ENCODE results near the gene RPL10. TPM values are rescaled to one million over a fixed set of nuclear protein-coding genes. Genes with fewer than 3 reads are reported as not detected.

The RPL10 gene
- total RNA-seq, 1 donor from 2014 or later = 1,937 TPM

DNA sequence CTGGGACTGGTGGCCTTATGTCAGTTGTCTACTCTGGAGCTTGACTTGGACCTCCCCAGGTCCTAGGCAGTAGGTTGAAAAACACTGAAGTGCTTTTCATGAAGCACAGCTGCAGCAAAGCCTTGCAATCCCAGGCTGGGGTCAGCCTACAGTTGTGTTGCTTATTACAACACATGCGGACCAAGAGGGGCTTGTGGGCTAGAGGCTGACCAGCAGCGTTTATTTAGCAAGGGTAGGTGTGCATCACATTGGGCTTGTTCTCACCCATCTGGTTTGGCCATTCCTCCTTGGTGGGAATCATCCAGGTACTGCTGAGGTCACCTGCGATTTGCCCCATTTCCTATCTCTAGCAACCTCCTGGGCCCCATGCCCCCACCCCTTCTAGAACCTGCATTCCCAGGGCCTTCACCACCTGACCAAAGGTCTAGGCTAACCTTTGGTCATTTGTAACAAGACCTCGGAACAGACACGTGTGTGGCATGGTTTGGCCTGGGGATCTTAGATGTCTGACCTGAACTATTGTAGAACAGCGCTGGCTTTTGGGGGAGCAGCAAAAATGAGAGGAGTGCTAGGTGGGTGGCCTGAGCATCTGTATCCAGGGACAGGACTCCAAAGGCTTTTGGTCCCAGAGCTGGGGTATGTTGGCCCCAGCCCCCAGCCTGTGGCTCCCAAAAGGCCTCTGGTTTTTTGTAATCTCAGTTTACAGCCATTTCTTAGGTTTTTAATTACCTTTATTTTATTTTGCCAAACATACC lies 3.0 kb downstream of the RPL10 start:
- no peak for DNase-seq (ENCODE audit: low spot score)

GRCh38 chrX:154401918-154402621 lies 3.9 kb downstream of the RPL10 start:
- no peak for DNase-seq (ENCODE audit: low spot score)

- no peak for DNase-seq (ENCODE audit: low spot score)
Measured at GRCh38 chrX:154402622-154403127, 4.5 kb downstream of the RPL10 start.

DNA sequence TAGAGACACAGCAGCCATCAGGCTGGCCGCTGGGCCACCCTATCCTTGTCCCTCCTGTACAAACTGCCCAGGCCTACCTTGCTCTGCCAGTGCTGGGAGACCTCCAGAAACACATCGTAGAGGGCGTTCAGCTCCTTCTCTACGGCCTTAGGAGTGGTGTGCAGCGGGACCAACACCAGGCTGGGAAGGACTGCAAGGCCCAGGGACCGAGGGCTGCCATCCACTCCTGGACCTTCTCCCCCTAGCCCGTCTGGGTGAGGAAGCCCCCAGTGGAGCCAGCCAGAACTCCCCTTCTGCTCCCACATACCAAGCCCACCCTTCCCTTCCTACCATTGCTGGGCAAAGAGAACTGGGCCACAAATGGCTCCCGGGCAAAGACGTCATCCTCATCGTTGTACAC lies 5.0 kb downstream of the RPL10 start:
- DNase-seq (ENCODE audit: low spot score) = no peak

DNA sequence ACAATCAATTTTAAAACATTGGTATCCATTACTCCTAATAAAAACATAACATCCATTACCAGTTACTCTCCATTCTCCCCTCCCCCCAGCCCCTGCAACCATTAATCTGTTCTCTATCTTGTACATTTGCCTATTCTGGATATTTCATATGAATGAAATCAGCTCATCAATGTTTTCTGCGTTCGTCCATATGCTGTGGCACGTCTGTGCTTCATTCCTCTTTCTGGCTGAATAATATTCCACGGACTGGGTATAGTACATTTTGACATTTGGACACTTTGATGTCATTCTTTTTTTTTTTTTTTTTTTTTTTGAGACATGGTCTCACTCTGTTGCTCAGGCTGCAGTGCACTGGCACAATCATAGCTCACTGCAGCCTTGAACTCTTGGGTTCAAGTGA lies 5.7 kb downstream of the RPL10 start:
- no peak for DNase-seq (ENCODE audit: low spot score)

DNA sequence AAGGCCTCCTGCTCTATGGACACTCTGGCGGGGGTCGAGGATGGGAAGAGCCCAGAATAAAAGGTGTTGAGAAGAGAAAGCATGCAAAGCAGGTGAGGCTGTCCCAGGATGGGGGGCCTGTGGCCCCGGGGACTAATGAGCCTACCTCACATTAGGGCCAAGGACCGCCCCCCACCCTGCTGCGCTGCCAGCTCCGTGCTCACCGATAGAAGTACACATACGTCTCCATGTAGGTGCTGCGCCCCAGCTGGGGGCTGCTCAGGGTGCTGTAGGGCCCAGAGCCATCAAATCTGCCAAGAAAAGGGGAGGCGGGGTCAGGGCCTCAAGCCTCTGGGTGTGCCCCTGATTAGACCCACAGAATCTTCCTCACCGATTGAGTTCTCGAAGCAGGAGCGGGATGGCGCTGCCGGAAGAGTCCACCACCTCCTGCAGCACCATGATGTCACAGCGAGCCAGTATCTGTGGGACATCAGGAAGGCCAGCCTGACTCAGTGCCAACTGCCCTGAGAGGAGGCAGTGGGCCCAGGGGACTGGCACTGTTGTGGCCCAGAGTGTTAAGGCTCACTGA lies 6.5 kb downstream of the RPL10 start:
- DNase-seq (ENCODE audit: low spot score) = no peak

- DNase-seq (ENCODE audit: low spot score) = no peak
Measured at GRCh38 chrX:154408659-154409221, 10.6 kb downstream of the RPL10 start.

DNA sequence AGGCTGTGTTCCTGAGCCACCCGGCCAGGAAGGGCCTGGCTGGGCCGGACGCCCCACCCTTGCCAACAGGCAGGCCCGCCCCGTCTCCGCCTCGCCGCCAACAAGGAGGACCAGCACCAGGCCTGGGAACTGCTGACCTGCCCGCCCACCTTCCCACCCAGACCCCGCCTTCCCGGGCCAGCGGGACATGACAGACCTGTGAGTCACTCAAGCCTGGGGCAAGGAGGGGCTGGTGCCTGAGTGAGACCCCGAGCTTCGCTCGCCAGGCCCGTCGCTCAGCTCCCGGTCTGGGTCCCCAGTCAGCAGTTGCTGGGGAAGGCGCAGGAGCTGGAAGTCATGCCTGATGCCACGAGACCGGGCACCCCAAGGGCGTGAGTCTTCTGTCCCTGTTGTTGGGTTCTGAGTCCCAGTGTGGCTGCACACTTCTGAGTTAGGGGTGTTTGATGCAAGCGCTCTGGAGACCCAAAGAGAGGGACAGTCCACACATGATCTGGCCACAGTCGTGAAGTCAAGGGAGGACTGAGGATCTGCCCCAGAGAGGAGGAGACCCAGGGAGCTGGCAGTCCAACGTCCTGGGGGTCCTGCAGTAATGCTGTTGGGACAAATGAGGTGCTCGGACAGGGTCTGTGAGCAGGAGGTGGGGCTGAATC lies 11.2 kb downstream of the RPL10 start, which contains the start of gene DNASE1L1:
DNASE1L1 (minus strand) TSS at position 33 of the 650 bp plus-strand sequence. CDS start 3,686 bp downstream, outside the sequence.
- DNase-seq (ENCODE audit: low spot score) = peak; percentile 83

DNA sequence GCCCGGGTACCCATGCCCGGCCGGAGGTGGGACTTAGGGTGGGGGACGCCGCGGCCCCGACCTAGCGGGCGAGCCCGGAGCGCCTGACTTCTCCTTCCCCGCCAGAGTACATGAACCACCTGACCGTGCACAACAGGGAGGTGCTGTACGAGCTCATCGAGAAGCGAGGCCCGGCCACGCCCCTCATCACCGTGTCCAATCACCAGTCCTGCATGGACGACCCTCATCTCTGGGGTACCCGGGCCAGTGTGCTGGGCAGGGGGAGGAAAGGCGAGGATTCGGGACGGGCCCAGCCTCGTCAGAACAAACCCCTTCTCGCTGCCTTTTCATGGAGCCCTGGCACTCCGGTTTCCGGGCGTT lies 13.8 kb downstream of the RPL10 start:
- peak; percentile 57 for DNase-seq (ENCODE audit: low spot score)

- no peak for DNase-seq (ENCODE audit: low spot score)
Measured at GRCh38 chrX:154412468-154412867, 14.3 kb downstream of the RPL10 start.

DNA sequence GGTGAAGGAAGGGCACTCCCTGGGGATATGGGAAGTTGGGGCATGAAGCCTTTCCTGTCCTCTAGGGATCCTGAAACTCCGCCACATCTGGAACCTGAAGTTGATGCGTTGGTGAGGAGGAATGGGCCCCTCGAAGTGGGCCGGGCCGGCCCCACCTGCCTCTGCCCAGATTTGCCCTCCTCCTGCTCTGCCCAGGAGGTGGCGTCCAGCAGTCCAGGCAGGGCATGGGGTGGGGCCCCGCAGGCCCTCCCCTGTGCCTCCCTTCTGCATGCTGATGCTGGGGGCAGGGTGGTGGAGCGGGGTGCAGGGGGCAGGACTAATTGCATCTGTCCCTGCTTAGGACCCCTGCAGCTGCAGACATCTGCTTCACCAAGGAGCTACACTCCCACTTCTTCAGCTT lies 15.0 kb downstream of the RPL10 start:
- DNase-seq (ENCODE audit: low spot score) = no peak

- DNase-seq (ENCODE audit: low spot score) = no peak
Measured at GRCh38 chrX:154417157-154417556, 19.0 kb downstream of the RPL10 start.

GRCh38 chrX:154419189-154419588 lies 21.0 kb downstream of the RPL10 start:
- no peak for DNase-seq (ENCODE audit: low spot score)

GRCh38 chrX:154419688-154420401 lies 21.7 kb downstream of the RPL10 start:
- DNase-seq (ENCODE audit: low spot score) = no peak

- no peak for DNase-seq (ENCODE audit: low spot score)
Measured at GRCh38 chrX:154420402-154420756, 22.2 kb downstream of the RPL10 start.

DNA sequence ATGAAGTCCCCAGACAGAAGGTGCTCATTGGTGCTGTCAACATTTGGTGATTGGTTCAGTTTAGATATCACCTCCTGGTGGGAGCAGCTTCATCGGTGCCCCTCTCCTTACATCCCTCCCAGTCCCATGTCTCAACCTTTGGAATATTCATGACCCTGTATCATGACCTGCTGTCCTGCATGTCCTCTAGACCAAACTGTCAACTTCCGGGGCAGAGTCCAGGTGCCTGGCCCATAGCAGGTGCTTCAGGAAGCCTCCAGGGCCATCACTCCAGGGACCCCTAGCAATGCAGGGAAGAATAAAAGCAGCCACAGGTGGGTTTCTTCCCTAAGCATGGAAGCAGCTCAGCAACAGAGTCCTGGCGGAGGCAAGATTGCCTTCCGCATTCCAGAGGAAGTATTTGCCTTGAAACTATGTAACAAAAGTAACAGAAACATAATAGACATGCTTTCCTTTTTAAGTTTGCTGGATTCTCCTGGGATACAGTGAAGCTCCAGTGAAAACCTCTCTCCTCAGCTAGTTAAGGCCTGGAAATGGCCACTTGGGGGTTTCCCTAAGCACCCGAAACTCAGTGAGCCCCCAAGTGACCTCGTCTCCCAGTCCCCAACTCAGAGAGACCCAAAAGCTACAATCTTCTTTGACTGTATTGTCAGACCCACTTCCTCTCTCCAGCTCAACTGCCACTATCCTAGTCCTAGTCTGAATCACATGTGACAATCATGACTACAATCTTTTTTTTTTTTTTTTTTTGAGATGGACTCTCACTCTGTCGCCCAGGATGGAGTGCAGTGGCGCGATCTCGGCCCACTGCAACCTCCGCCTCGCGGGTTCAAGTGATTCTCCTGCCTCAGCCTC lies 29.0 kb downstream of the RPL10 start:
- DNase-seq (ENCODE audit: low spot score) = no peak

DNA sequence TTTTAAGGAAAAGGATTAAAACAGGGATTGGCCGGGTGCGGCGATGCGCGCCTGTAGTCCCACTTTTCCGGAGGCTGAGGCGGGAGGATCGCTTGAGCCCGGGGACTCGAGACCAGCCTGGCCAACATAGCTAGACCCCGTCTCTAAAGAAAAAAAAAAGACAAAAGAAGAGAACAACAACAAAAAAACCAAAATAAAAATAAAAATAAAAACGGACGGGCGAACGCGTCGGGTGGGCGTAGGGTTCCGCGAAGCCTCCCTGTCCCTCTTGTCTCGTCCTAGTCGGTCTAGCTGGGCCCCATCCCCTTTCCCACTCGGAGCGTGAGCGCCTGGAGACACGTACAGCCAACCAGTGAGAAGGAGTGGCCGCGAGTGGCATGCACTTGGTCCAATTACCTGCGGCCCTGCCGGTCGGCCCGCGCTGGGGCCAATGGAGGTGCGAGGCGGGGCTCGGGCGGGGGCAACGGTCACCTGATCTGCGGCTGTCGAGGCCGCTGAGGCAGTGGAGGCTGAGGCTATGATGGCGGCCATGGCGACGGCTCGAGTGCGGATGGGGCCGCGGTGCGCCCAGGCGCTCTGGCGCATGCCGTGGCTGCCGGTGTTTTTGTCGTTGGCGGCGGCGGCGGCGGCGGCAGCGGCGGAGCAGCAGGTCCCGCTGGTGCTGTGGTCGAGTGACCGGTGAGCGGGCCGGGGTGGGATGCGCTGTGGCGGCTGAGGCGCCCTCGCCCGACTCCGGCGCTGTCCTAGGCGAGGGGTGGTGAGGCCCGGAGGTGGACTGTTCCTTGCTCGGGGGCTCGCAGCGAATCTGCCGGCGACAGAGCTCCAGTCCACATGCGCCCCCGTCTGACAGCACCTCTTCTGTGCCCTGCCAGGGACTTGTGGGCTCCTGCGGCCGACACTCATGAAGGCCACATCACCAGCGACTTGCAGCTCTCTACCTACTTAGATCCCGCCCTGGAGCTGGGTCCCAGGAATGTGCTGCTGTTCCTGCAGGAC lies 30.3 kb downstream of the RPL10 start, which contains the start of gene ATP6AP1:
ATP6AP1 (plus strand) TSS at position 502 of the 996 bp plus-strand sequence; CDS start at position 518, 16 bp downstream.
- DNase-seq (ENCODE audit: low spot score) = peak; percentile 92

GRCh38 chrX:154429711-154430110 lies 31.5 kb downstream of the RPL10 start:
- DNase-seq (ENCODE audit: low spot score) = no peak

DNA sequence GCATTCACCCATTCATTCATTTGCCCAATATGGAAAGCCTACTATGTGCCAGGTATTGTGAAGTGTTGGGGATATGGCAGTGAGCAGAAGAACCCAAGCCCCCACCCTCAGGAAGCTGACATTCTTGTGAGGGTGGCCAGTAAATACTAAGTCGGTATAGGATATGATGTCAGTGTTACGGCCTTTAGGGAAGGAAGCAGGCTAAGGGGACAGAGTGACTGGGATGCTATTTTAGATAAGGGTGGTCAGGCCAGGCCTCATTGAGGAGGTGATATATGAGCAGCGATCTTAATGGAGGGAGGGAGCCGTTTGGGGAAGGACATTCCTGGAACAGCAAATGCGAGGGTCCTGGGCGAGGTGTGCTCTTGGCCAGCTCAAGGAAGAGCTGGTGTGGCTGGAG lies 32.3 kb downstream of the RPL10 start:
- no peak for DNase-seq (ENCODE audit: low spot score)
